B cell (primary cell): ENCODE data around the gene THRA. TPM values are rescaled to one million over a fixed set of nuclear protein-coding genes. Genes with fewer than 3 reads are reported as not detected.

Experiments used
- ATAC-seq: fragments of 200-7000 bp; cut with Tn5 transposase; one replicate; pipeline ENCODE4 v1.10.0; 2021; ENCODE audit warnings: low read depth, mild to moderate bottlenecking, moderate number of reproducible peaks, moderate library complexity
- CTCF ChIA-PET: fragments of 350-600 bp; sonication (Branson Sonifier 250); formaldehyde crosslinking; loops from one replicate; lab custom pipeline; 2021; ENCODE audit warnings: antibody characterized with exemption, inconsistent platforms; lab: Charles Lee
- POLR2A ChIA-PET: fragments of 350-600 bp; sonication (Branson Sonifier 250); formaldehyde crosslinking; loops from one replicate; lab custom pipeline; 2021; ENCODE audit warnings: antibody characterized with exemption; lab: Charles Lee
- DNase-seq: peaks from one replicate; pipeline ENCODE4 v3.0.0; 2013
- H2AFZ ChIP-seq: 2 replicates; pipeline ENCODE4 v1.6.1; 2012; ENCODE audit warnings: mild to moderate bottlenecking, low read depth, low read length; ENCODE audit not compliant: insufficient read depth, poor library complexity, severe bottlenecking
- H3K27ac ChIP-seq, 2 donors: 1 replicate in 1 of 2; 2 replicates in 1 of 2; pipeline ENCODE4 v1.5.1; 2012 to 2013; ENCODE audit warnings: low read length in 2 of 2, mild to moderate bottlenecking in 2 of 2, moderate library complexity in 1 of 2
- H3K27me3 ChIP-seq, 4 experiments: fragments of 200-600 bp in 1 of 4; sonication (generic) in 1 of 4; replicated peaks in 1 of 4; 1 replicate in 2 of 4; 2 replicates in 2 of 4; pipeline versions ENCODE4 v1.6.1 to v1.7.0; 2013 to 2016; ENCODE audit warnings: low read length in 3 of 4, mild to moderate bottlenecking in 2 of 4, mixed read lengths in 1 of 4, moderate library complexity in 1 of 4; ENCODE audit not compliant: insufficient read depth in 4 of 4, control insufficient read depth in 3 of 4; ENCODE audit errors: control extremely low read depth in 1 of 4
- H3K36me3 ChIP-seq, 2 experiments: replicated peaks in 1 of 2; 1 replicate in 1 of 2; 2 replicates in 1 of 2; pipeline versions ENCODE4 v1.6.1 to v1.7.1; 2013; ENCODE audit warnings: low read length in 1 of 2; ENCODE audit not compliant: insufficient read depth in 2 of 2, control insufficient read depth in 1 of 2; ENCODE audit errors: control extremely low read depth in 1 of 2, extremely low read depth in 1 of 2
- H3K4me1 ChIP-seq, 2 donors: fragments of 200-600 bp in 1 of 2; sonication (generic) in 1 of 2; 1 replicate in 1 of 2; 2 replicates in 1 of 2; pipeline versions ENCODE4 v1.5.1 to v1.6.1; 2013 to 2017; ENCODE audit warnings: low read length in 2 of 2; ENCODE audit not compliant: control insufficient read depth in 2 of 2, insufficient read depth in 2 of 2
- H3K4me2 ChIP-seq: replicated peaks from 2 replicates; pipeline ENCODE3; 2012; ENCODE audit warnings: mild to moderate bottlenecking, low read depth, low read length; ENCODE audit not compliant: poor library complexity, severe bottlenecking
- H3K4me3 ChIP-seq, 5 experiments: fragments of 200-600 bp in 1 of 5; sonication (generic) in 1 of 5; 1 replicate in 3 of 5; 2 replicates in 2 of 5; pipeline versions ENCODE4 v1.5.1 to v1.7.0; 2011 to 2016; ENCODE audit warnings: low read length in 4 of 5, mild to moderate bottlenecking in 4 of 5, low read depth in 2 of 5, control low read depth in 1 of 5, moderate library complexity in 1 of 5; ENCODE audit not compliant: insufficient read depth in 1 of 5; ENCODE audit errors: control extremely low read depth in 1 of 5, extremely low read depth in 1 of 5
- H3K79me2 ChIP-seq: fragments of 200-600 bp; sonication (generic); one replicate; pipeline ENCODE4 v1.6.0; 2016; ENCODE audit warnings: low read length; ENCODE audit not compliant: control insufficient read depth, insufficient read depth
- H3K9ac ChIP-seq: fragments of 200-600 bp; sonication (generic); 2 replicates; pipeline ENCODE4 v1.6.1; 2017; ENCODE audit warnings: mild to moderate bottlenecking, low read length, moderate library complexity
- H3K9me3 ChIP-seq, 3 donors: one replicate each; pipeline versions ENCODE4 v1.6.1 to v1.7.1; 2013; ENCODE audit warnings: low read length in 2 of 3; ENCODE audit not compliant: control insufficient read depth in 2 of 3, insufficient read depth in 1 of 3; ENCODE audit errors: control extremely low read depth in 1 of 3
- H4K20me1 ChIP-seq: 2 replicates; pipeline ENCODE4 v1.6.0; 2012; ENCODE audit warnings: mild to moderate bottlenecking, low read length; ENCODE audit not compliant: insufficient read depth, control insufficient read depth, poor library complexity, severe bottlenecking
- H3K27ac Mint-ChIP-seq: one replicate; pipeline ENCODE4 v1.8.0; 2021; ENCODE audit warnings: mixed read lengths
- H3K27me3 Mint-ChIP-seq: one replicate; pipeline ENCODE4 v1.8.0; 2021; ENCODE audit warnings: mixed read lengths
- H3K4me1 Mint-ChIP-seq: one replicate; pipeline ENCODE4 v1.8.0; 2021; ENCODE audit warnings: mixed read lengths
- H3K4me3 Mint-ChIP-seq: one replicate; pipeline ENCODE4 v1.8.0; 2021; ENCODE audit warnings: mixed read lengths
- H3K9me3 Mint-ChIP-seq: one replicate; pipeline ENCODE4 v1.8.0; 2022; ENCODE audit warnings: mixed read lengths; ENCODE audit not compliant: insufficient read depth
- CTCF ChIP-seq: fragments of 200-600 bp; IDR thresholded peaks from one replicate; pipeline ENCODE4 v1.8.0; 2022; ENCODE audit warnings: antibody characterized with exemption, mild to moderate bottlenecking
- EZH2 ChIP-seq: IDR thresholded peaks from 2 replicates; pipeline ENCODE4 v1.6.1; 2012; ENCODE audit warnings: borderline replicate concordance, low read depth, mild to moderate bottlenecking, moderate library complexity, low read length; ENCODE audit not compliant: insufficient read depth, poor library complexity, severe bottlenecking
- WGBS: methylation state at CpG from one replicate; pipeline ENCODE4 v1.1.5; 2013; ENCODE audit warnings: missing lambda C conversion rate; ENCODE audit not compliant: insufficient coverage; 5-methylcytosine and 5-hydroxymethylcytosine counted together
- intact Hi-C: fragments of 100-400 bp; cut with micrococcal nuclease; formaldehyde crosslinking; loops from one replicate; pipeline ENCODE4 v1.10.0; 2022
- polyA plus RNA-seq: library from polyadenylated mRNA; depleted of rRNA; stranded (reverse); fragments of >200 nt; gene quantifications from 2 replicates; pipeline ENCODE4 v1.2.3, GENCODE V29; 2012
- total RNA-seq, 2 donors: library from RNA; stranded (reverse); fragments of 120-200 nt in 1 of 2; gene quantifications; 1 replicate in 1 of 2; 2 replicates in 1 of 2; pipeline versions ENCODE4 v1.2.3 to v1.2.4, GENCODE V29; 2013 to 2022

Gene THRA
- total and polyA plus RNA-seq, 2 donors (not counting 1 experiment from before 2014, with no cell fraction given), result 8.0 to 17.1 TPM

GRCh38 chr17:40074175-40074512, 11.4 kb downstream of the THRA start:
- CTCF ChIA-PET, result interaction anchor here (0.7 to 6.7 kb wide), 17 partner anchors 10 to 94 kb away, joined by 3 to 128 read pairs (median 14); partner anchors contain the start of genes CASC3, CSF3, MED24 and NR1D1
- Histone ChIP-seq H2AFZ (no peak overlapping the region), H3K36me3 (peaks cover 2 to 9% of the 10 kb centered on the region in 2 experiments), H3K4me2 (no peak overlapping the region), H3K27ac (no peak overlapping the region), H4K20me1 (peaks cover 35% of the 10 kb centered on the region), H3K4me3 (no peak overlapping the region), H3K9me3 (no peaks in the 10 kb centered on the region), H3K79me2 (peaks cover 24% of the 10 kb centered on the region), H3K27me3 (no peaks in the 10 kb centered on the region), H3K9ac (no peak overlapping the region), H3K4me1 (peaks cover 40 to 43% of the 10 kb centered on the region in 2 donors)
- intact Hi-C loops, result loop anchor here (2.0 kb wide), 1 partner anchor 19 kb away; the partner anchor contains the start of gene MED24
- no peak for TF ChIP-seq CTCF
- TF ChIP-seq EZH2, result no peak
- ATAC-seq (no peak), DNase-seq (no peak)
- H3K4me3 Mint-ChIP-seq, result no peak overlapping the region
- POLR2A ChIA-PET, result interaction anchor here (0.6 kb wide), 1 partner anchor 70 kb away, joined by 11 read pairs; no protein-coding TSS in a partner anchor
- peak overlapping the region; percentile 37 for H3K27ac Mint-ChIP-seq
- H3K27me3 Mint-ChIP-seq, result no peaks in the 10 kb centered on the region
- WGBS, result 100% methylated on average over 4 of the region's 8 CpGs
- peaks cover 52% of the 10 kb centered on the region for H3K4me1 Mint-ChIP-seq
- H3K9me3 Mint-ChIP-seq, result no peaks in the 10 kb centered on the region

- no peak for ATAC-seq
- CTCF ChIA-PET, result interaction anchor here (0.7 to 6.7 kb wide), 30 partner anchors 9 to 202 kb away, joined by 3 to 128 read pairs (median 8); partner anchors contain the start of genes CASC3, CSF3, MED24 and MSL1
- H3K27me3 Mint-ChIP-seq, result no peaks in the 10 kb centered on the region
- no peaks in the 10 kb centered on the region for H3K9me3 ChIP-seq
- H3K9ac ChIP-seq, result no peak overlapping the region
- POLR2A ChIA-PET, result interaction anchor here (0.8 to 1.3 kb wide), 4 partner anchors 11 to 24 kb away, joined by 3 to 7 read pairs (median 3); no protein-coding TSS in a partner anchor
- TF ChIP-seq CTCF, result no peak
- TF ChIP-seq EZH2, result no peak
- H3K27ac ChIP-seq, result no peak overlapping the region
- H3K27ac Mint-ChIP-seq, result peak overlapping the region; percentile 75
- WGBS, result 87% methylated on average over 6 of the region's 6 CpGs
- DNase-seq, result no peak
- H3K27me3 ChIP-seq, result no peaks in the 10 kb centered on the region
- H3K9me3 Mint-ChIP-seq, result no peaks in the 10 kb centered on the region
- H3K79me2 ChIP-seq, result peaks cover 19% of the 10 kb centered on the region
- H3K4me1 ChIP-seq, result peaks cover 33 to 36% of the 10 kb centered on the region in 2 donors
- no peak overlapping the region for H3K4me3 ChIP-seq
- intact Hi-C loops, result loop anchor here (1.0 to 5.0 kb wide), 4 partner anchors 12 to 37 kb away; partner anchors contain the start of gene MED24
- no peak overlapping the region for H2AFZ ChIP-seq
- peaks cover 2 to 9% of the 10 kb centered on the region in 2 experiments for H3K36me3 ChIP-seq
- H3K4me1 Mint-ChIP-seq, result peaks cover 45% of the 10 kb centered on the region
- peak overlapping the region; percentile 59 for H3K4me2 ChIP-seq
- peaks cover 30% of the 10 kb centered on the region for H4K20me1 ChIP-seq
- no peak overlapping the region for H3K4me3 Mint-ChIP-seq
Observed at GRCh38 chr17:40074871-40075200, 12.1 kb downstream of the THRA start.
